NCI-H1417 treated with DMSO at 0.1 percent for 48 hours (cell line): ENCODE results near the gene PLCB4.
"Not testable (repeated sequence)": the region's sequence is repeated elsewhere in the genome, so short reads cannot be mapped to it uniquely, and the experiment has no call there.

Source experiments
- DNase-seq: peaks from one replicate; lab custom pipeline; 2025; lab: John Stamatoyannopoulos, UW

Gene PLCB4

GRCh38 chr20:9142809-9143208, 73.9 kb downstream of the PLCB4 start:
- DNase-seq = no peak

- DNase-seq = no peak
Observed at GRCh38 chr20:9143926-9144325, 75.0 kb downstream of the PLCB4 start.

DNA sequence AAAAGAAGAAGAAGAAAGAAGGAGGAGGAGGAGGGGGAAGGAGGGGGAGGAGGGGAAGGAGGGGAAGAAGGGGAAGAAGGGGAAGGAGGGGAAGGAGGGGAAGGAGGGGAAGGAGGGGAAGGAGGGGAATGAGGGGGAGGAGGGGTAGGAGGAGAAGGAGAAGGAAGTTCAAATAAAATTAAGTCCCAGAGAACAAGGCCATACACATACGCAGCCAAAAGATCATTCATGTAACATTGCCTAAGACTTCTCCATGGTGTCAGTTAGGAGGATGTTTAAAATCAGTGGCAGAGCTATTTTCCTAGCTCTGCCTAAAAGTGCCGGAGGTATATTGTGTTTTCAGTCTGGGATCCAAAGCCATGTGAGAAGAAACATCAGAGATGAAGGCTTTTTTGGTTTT, 75.8 kb downstream of the PLCB4 start:
- DNase-seq = no peak

DNA sequence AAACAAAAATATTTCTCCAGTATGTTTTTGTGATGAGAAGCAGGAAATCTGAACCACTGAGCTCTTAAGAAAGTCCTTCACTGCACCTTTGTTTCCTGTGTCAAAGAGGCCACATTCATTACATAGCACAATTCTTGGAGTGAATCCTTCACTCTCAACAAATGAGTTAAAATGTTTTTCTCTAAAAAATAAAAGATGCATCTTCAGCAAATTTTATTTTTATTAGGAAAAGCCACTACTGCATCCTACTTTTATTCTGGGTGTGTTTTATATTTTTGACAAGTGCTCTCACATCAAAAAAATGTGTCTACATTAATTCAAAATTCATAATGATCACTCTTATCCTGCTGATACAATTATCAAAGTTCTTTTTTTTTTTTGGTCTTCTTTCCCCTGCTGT, 76.3 kb downstream of the PLCB4 start:
- DNase-seq = no peak

DNA sequence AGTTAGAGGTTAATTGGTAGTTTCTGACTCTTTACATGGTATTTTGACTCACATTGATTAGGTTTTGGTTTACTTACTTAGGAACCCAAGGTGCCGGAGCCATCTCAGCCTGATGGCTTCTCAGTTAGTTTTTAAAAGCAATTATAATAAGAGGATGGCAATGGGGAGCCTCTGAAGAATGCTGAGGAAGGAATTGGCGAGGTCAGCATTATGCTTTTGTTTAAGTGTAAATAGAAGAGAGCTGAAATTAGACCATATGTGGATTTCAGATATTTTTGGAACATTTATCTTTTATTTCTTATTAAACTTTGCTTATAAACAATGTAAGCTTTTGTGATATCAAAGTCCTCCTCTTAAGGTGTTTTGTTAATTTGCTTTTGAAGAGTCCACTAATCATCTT, 77.8 kb downstream of the PLCB4 start:
- no peak for DNase-seq

GRCh38 chr20:9147547-9148024, 78.7 kb downstream of the PLCB4 start:
- DNase-seq = no peak

GRCh38 chr20:9148291-9148690, 79.4 kb downstream of the PLCB4 start:
- no peak for DNase-seq

GRCh38 chr20:9149087-9149486, 80.2 kb downstream of the PLCB4 start:
- DNase-seq = no peak

GRCh38 chr20:9149796-9150195, 80.9 kb downstream of the PLCB4 start:
- no peak for DNase-seq

DNA sequence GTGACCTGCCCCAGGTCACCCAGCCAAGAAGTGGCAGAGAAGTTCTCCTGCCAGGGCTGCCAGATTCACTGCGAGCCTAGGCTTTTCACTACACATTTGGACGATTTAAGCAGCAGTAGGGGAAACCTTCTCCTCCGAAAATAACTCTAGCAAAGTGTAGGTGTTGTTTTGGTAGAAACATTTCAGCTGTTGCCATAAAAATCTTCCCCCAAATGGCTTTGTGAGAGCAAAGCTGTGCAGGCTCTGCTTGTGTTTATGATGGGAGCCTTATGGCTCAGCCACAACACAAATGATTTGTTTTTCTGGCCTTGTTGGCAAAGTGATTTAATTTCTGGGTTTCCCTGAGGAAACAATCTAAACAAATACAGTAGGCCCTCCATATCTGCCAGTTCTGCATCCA, 81.8 kb downstream of the PLCB4 start:
- no peak for DNase-seq

DNA sequence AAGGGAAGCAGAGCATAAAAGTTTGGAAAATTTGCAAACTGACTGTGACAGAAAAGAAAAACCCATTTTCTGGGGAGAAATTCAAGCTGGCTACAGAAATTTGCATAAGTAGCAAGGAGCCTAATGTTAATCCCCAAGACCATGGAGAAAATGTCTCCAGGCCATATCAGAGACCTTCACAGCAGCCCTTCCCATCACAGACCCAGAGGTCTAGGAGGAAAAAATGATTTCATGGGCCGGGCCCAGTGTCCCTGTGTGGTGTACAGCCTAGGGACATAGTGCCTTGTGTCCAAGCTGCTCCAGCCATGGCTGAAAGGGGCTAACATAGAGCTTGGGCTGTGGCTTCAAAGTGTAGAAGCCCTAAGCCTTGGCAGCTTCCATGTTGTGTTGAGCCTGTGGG, 83.3 kb downstream of the PLCB4 start:
- DNase-seq = not testable (repeated sequence)

- DNase-seq = no peak
Observed at GRCh38 chr20:9154464-9155024, 85.7 kb downstream of the PLCB4 start.

DNA sequence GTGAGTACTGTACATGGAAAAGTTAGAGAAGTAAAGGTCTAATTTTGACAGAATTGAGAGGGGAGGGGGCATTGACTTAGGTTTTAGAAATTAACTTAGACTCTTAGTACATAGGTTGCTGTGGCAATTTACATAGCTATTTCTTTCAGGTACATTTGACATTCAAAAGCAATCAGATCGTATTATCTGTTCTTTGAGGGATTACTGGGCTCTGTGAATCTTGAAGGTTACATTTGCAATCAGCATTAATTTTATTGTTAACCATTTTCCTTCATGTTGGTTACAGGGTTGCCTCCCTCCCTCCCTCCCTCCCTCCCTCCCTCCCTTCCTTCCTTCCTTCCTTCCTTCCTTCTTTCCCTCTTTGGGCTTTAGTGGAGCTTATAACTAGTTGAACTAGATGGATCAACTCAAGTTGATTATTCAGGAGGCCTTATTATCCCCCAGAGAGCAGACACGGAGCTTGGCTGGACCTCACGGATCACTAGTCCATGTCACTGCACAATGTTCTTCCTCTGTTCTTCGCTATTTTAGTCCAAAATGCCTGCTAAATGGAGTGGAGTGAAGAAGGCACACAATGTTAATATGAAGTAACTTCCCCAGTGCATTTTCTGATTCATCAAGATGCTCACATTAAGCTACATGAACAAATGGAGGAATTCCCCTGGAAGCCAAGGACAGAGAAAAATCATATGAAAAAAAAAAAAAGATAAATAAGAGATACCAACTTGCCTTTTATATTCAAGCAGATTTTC, 87.8 kb downstream of the PLCB4 start:
- no peak for DNase-seq

DNA sequence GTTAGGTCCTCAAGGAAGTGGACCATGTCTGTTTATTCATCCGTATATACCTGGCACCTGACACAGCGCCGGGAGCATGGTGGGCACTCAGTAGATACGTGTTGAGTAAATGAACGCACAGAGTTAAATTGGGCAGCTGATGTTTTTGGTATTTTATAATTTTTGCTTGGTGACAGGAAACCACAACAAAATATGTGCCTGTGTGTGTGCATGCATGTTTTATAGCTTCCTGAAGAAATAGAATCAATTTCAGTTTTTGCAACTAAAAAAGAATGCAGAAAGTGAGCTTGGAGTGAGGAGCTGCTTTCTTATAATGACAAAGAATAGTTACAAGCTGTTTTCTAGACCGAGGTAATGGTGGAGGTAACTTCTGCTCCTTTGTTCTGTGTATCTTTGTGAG, 91.4 kb downstream of the PLCB4 start:
- no peak for DNase-seq

DNA sequence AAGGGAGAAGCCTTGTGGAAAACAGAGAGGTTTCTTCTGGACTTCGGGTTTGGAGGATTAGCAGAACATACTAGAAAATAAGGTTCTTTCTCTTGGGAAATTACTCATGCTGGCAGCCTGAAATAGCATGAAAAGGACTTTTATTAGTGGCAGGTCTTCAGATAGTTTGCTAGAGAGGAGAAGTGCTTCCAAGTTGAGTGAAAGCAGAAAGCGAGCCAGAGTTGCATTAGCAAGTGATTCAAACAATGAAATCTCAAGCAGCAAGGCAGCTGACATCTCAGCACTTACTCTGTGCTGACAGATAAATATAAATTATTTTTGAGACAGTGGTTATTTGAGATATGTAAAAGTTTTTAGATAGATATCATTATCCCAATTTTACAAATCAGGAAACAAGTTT, 91.9 kb downstream of the PLCB4 start:
- DNase-seq = no peak

DNA sequence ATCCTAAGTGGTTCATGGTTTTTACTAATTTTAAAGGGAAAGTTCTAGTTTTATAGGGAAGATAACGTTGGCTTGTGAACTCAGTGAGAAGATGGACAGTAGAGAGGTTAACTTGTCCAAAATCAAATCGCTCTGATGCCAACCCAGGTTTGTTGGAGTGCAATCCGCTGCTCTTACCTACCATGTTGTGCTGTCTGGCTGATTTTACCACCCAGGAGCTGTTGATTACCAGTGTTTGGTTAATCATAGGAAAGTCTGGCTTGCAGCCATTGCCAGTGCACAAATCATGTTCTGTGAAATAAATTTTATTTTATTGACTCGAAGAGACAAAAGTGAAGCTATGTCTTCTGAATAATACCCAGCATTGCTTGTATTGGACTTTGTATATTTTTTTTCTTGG, 92.4 kb downstream of the PLCB4 start:
- no peak for DNase-seq

DNA sequence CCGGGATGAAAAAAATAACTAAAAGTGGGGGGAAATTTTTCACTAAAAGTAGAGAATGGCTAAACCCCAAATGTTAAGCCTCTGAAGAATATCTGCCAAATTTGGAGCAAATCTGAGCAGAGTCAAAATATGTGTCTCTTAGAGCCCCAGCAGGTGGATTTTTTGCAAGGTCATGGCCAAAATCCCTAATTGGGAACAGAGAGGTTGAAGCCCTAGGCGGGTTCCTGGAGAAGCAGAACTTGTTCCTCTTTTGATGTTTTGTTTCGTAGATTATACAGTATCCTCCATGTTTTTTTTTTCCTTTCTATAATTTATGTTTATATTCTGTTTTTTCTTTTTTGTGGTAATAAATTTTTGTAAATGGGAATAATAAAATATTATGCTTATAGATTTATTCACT, 94.4 kb downstream of the PLCB4 start:
- no peak for DNase-seq

- DNase-seq = no peak
Observed at GRCh38 chr20:9163995-9164394, 95.1 kb downstream of the PLCB4 start.

GRCh38 chr20:9165261-9165660, 96.4 kb downstream of the PLCB4 start:
- no peak for DNase-seq

GRCh38 chr20:9166153-9166780, 97.4 kb downstream of the PLCB4 start:
- DNase-seq = no peak

GRCh38 chr20:9169409-9169808, 100.5 kb downstream of the PLCB4 start:
- no peak for DNase-seq

DNA sequence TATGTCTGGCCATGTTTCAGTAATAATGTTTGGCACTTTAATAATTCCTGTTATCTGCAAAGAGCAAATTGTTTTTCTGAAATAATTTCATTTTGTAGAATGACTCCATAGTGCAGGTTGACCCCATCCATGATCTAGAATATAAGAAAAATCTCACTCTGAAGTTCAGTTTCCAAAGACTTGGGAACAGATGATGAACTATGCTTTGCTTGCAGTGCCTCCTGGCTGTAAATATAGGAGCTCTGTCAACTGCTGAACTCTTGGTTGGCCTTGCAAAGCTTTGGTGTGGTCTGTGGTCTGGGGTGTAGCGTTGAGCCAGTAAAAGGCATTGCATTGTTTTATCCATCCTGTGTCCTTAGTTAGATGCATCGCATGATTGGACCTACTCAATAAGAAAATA, 104.0 kb downstream of the PLCB4 start:
- no peak for DNase-seq

- DNase-seq = no peak
Observed at GRCh38 chr20:9177278-9177677, 108.4 kb downstream of the PLCB4 start.
